WERI-Rb-1 (cell line): ENCODE data around the gene UVRAG.
"Not testable (repeated sequence)": the region's sequence is repeated elsewhere in the genome, so short reads cannot be mapped to it uniquely, and the experiment has no call there.

Experiments
- DNase-seq: peaks from one replicate; pipeline ENCODE4 v3.0.0-alpha.2; 2020
- H3K27ac ChIP-seq: fragments of 250-450 bp; sonication (Bioruptor Pico); 2 replicates; pipeline ENCODE4 v1.5.1; 2020; ENCODE audit warnings: mild to moderate bottlenecking, moderate library complexity
- H3K27me3 ChIP-seq: fragments of 250-450 bp; sonication (Bioruptor Pico); 2 replicates; pipeline ENCODE4 v1.5.1; 2021; ENCODE audit warnings: mild to moderate bottlenecking, low read depth, moderate library complexity; ENCODE audit not compliant: insufficient read depth, severe bottlenecking
- H3K36me3 ChIP-seq: fragments of 250-450 bp; sonication (Bioruptor Pico); 2 replicates; pipeline ENCODE4 v1.5.1; 2020; ENCODE audit warnings: mild to moderate bottlenecking, moderate library complexity
- H3K4me3 ChIP-seq: 2 replicates; pipeline ENCODE4 v1.5.1; 2011; ENCODE audit warnings: low read depth, mild to moderate bottlenecking, control low read depth, low read length
- H3K9me3 ChIP-seq: fragments of 250-450 bp; sonication (Bioruptor Pico); 2 replicates; pipeline ENCODE4 v1.5.1; 2021; ENCODE audit warnings: mild to moderate bottlenecking, moderate library complexity; ENCODE audit not compliant: severe bottlenecking
- TF ChIP-seq, protein P1 (sequence below): IDR thresholded peaks from 2 replicates; pipeline ENCODE4 v1.5.1; 2011; ENCODE audit warnings: low read depth, mild to moderate bottlenecking, control low read depth, inconsistent platforms, low read length

The UVRAG gene

DNA sequence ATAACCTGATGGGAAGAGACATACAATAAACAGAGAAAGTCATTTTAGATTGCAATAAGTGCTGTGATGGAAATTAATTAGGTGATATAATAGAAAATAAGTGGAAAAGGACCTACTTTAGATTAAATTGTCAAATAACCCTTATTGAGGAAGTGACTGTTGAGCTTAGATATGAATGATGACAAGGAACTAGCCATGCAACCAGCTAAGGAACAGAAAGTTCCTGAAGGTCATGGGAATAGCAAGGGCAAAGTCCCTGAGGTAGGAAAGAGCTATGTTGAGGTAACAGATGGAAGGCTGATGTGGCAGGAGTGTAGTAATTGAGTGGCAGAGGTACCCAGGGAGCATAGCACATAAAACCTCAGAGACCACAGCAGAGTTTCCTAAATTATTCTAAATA, 256.1 kb downstream of the UVRAG start:
- no peak for DNase-seq
- H3K4me3 ChIP-seq = no peak overlapping the region
- no peak overlapping the region for H3K27ac ChIP-seq
- no peaks in the 10 kb centered on the region for H3K27me3 ChIP-seq
- H3K36me3 ChIP-seq = peaks cover 3% of the 10 kb centered on the region
- TF ChIP-seq, protein P1, sequence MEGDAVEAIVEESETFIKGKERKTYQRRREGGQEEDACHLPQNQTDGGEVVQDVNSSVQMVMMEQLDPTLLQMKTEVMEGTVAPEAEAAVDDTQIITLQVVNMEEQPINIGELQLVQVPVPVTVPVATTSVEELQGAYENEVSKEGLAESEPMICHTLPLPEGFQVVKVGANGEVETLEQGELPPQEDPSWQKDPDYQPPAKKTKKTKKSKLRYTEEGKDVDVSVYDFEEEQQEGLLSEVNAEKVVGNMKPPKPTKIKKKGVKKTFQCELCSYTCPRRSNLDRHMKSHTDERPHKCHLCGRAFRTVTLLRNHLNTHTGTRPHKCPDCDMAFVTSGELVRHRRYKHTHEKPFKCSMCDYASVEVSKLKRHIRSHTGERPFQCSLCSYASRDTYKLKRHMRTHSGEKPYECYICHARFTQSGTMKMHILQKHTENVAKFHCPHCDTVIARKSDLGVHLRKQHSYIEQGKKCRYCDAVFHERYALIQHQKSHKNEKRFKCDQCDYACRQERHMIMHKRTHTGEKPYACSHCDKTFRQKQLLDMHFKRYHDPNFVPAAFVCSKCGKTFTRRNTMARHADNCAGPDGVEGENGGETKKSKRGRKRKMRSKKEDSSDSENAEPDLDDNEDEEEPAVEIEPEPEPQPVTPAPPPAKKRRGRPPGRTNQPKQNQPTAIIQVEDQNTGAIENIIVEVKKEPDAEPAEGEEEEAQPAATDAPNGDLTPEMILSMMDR = no peak
- H3K9me3 ChIP-seq = no peaks in the 10 kb centered on the region

DNA sequence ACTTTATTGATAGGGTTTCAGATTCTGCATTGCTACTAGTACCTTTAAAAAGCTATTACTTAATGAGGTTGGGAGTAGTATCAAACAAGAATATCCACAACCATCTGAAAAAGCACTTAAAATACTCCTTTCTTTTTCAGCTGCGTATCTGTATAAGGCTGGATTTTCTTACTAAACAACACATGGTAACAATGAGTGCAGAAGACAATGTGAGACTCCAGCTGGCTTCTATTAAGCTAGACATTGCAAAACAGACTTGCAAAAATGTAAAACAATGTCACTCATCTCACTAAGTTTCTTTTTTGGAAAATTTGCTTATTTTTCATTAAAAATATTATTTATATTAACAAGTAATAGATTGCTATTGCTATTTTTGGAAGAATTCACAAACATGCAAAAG, 258.7 kb downstream of the UVRAG start:
- H3K36me3 ChIP-seq = no peaks in the 10 kb centered on the region
- H3K27ac ChIP-seq = no peak overlapping the region
- no peak for DNase-seq
- no peak overlapping the region for H3K4me3 ChIP-seq
- TF ChIP-seq, protein P1 = no peak
- no peaks in the 10 kb centered on the region for H3K27me3 ChIP-seq
- H3K9me3 ChIP-seq = no peaks in the 10 kb centered on the region

DNA sequence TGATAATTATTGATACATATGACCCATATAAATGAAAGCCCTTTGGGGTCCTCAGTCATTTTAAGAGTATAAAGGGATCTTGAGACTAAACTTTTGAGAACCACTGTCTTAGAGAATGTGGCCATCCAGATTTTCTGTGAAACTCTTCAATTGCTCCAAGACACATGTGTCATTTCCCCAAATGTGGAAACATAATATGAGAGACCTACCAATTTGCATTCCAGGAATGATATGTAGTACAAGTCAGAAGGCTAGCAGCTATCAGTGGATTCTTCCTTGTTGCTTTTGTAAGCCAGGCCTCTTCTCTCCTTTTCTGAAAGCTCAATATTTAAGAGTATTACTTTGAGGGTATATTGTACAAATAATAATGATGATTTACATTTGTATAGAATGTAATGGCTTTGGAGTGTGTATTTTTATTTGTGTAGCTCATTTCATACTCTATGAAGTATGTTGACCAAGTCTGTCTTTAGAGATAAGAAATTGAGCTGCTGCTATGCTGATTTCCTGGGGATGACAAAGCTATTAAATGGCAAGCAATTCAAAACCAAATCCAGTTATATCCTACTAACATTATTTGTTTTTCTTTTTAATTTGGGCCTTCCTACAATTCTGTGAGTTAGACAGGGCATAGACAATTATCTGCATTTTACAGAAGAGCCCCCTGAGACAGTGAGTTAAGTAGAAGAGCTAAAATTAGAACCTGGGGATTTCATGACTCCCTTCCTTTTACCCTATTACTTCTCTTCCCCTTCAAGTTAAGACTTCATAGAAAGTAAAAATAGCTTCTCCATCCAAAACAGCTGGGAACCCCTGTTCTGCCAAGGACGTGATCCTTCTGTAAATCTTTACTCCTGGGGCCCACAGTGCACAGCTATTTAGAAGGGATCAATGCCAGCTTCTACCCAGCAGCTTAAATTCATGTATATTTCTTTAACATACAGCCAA, 259.4 kb downstream of the UVRAG start:
- Histone ChIP-seq H3K36me3 (no peaks in the 10 kb centered on the region), H3K27ac (no peak overlapping the region), H3K9me3 (no peaks in the 10 kb centered on the region), H3K27me3 (no peaks in the 10 kb centered on the region), H3K4me3 (no peak overlapping the region)
- DNase-seq = no peak
- TF ChIP-seq, protein P1 = no peak

DNA sequence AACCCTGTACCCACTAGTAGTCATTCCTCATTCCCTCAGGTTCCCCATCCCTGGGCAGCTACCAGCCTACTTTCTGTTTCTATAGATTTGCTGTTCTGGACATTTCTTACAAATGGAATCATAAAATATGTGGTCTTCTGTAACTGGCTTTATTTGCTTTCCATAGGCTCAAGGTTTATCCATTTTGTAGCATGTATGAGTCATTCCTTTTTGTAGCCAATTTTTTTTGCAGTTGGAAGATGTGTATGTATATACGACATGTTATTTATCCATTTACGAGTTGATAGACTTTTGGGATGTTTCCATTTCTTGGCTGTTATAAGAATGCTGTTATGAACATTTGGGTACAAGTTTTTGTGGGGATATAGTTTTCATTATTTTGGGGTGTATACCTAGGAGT, 260.7 kb downstream of the UVRAG start:
- Histone ChIP-seq H3K27ac (no peak overlapping the region), H3K27me3 (no peaks in the 10 kb centered on the region), H3K36me3 (no peaks in the 10 kb centered on the region), H3K9me3 (no peaks in the 10 kb centered on the region), H3K4me3 (no peak overlapping the region)
- TF ChIP-seq, protein P1 = no peak
- DNase-seq = no peak

DNA sequence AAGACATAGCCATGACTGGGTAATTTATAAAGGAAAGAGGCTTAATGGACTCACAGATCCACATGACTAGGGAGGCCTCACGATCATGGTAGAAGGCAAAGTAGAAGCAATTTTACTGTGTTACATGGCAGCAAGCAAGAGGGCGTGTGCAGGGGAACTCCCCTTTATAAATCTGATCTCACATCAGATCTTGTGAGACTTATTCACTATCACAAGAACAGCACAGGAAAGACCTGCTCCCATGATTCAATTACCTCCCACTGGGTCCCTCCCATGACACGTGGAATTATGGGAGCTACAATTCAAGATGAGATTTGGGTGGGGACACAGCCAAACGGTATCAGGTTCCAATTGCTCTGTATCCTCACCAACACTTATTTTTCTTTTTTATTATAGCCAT, 261.2 kb downstream of the UVRAG start:
- not testable (repeated sequence) for H3K27ac ChIP-seq, H3K36me3 ChIP-seq, DNase-seq, H3K4me3 ChIP-seq, H3K9me3 ChIP-seq, H3K27me3 ChIP-seq

DNA sequence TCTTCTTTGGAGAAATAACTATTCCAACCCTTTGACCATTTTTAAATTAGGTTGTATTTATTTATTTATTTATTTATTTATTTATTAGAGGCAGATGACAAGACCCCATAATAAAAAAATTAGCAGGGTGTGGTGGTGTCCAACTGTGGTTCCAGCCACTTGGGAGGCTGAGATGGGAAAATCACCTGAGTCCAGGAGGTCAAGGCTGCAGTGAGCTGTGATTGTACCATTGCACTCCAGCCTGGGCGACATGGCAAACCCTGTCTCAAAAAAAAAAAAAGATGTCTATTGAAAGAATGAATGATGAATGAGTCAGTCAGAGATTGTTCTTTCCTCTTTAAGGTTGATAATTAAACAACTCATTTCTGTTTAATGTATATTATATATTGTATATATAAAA, 261.7 kb downstream of the UVRAG start:
- H3K36me3 ChIP-seq = no peaks in the 10 kb centered on the region
- TF ChIP-seq, protein P1 = no peak
- H3K4me3 ChIP-seq = no peak overlapping the region
- H3K27me3 ChIP-seq = no peaks in the 10 kb centered on the region
- no peak overlapping the region for H3K27ac ChIP-seq
- no peak for DNase-seq
- no peaks in the 10 kb centered on the region for H3K9me3 ChIP-seq
